HG03521 (cell line): ENCODE results near the gene ADAMTSL3.

ENCODE experiments used
- ATAC-seq: cut with Tn5 transposase; IDR thresholded peaks from one replicate; pipeline ENCODE4 v1.9.1; 2021; ENCODE audit warnings: mild to moderate bottlenecking, moderate library complexity; ENCODE audit not compliant: unreplicated experiment

ADAMTSL3 gene, protein sequence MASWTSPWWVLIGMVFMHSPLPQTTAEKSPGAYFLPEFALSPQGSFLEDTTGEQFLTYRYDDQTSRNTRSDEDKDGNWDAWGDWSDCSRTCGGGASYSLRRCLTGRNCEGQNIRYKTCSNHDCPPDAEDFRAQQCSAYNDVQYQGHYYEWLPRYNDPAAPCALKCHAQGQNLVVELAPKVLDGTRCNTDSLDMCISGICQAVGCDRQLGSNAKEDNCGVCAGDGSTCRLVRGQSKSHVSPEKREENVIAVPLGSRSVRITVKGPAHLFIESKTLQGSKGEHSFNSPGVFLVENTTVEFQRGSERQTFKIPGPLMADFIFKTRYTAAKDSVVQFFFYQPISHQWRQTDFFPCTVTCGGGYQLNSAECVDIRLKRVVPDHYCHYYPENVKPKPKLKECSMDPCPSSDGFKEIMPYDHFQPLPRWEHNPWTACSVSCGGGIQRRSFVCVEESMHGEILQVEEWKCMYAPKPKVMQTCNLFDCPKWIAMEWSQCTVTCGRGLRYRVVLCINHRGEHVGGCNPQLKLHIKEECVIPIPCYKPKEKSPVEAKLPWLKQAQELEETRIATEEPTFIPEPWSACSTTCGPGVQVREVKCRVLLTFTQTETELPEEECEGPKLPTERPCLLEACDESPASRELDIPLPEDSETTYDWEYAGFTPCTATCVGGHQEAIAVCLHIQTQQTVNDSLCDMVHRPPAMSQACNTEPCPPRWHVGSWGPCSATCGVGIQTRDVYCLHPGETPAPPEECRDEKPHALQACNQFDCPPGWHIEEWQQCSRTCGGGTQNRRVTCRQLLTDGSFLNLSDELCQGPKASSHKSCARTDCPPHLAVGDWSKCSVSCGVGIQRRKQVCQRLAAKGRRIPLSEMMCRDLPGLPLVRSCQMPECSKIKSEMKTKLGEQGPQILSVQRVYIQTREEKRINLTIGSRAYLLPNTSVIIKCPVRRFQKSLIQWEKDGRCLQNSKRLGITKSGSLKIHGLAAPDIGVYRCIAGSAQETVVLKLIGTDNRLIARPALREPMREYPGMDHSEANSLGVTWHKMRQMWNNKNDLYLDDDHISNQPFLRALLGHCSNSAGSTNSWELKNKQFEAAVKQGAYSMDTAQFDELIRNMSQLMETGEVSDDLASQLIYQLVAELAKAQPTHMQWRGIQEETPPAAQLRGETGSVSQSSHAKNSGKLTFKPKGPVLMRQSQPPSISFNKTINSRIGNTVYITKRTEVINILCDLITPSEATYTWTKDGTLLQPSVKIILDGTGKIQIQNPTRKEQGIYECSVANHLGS (N-terminal part only)

DNA sequence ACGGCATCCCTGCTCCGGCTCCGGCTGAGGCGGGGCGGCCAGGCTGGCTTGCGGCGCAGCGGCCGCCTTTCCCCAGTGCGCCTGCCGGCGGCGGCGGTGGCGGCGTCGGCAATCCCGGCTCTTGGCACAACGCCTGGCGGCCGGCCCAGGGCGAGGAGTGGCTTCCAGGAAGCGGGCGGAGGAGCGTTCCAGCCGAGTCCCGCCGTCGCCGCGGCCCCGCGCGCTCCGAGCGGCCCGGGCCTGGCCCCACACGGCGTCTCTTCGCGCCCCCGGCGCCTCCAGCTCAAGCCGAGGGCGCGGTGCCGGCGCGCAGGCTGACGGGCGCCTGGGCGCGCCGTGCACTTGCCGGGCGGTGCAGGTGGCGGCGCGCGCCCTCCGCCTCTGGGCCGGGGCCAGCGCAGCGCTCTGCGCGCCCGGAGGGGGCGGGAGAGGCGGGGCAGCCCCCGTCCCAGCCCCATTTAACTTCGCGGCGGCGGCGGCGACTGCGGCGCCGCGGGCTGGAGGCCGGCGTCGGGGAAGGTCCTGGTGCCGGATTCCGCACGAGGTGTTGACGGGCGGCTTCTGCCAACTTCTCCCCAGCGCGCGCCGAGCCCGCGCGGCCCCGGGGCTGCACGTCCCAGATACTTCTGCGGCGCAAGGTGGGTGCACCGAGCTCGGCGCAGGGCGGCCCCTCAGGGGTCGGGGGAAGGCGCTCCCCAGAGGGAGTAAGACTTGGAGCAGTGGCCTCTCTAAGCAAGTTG is at the start of gene ADAMTSL3:
Gene ADAMTSL3 (plus strand): TSS at position 485 of the 740 bp plus-strand sequence. CDS start 1,639 bp downstream, outside the sequence.
- ATAC-seq: no peak

DNA sequence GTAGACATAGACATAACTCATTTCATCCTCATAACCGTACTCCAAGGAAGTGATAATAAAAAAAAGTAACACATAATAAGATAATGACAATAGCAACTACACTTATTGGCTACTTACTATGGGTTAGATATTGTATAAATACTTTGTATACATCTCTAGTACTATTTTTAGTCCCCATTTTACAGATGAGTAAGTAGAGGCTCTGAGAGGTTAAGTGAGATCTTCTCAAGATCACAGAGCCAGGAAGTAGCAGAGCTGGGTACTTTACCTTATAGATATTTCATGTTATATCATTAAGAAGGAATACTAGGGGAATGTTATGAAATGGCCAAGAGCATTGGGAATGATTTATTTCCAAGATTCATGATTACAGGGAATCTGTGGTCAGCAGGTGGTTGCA is 49.4 kb upstream of the ADAMTSL3 start:
- ATAC-seq: no peak

DNA sequence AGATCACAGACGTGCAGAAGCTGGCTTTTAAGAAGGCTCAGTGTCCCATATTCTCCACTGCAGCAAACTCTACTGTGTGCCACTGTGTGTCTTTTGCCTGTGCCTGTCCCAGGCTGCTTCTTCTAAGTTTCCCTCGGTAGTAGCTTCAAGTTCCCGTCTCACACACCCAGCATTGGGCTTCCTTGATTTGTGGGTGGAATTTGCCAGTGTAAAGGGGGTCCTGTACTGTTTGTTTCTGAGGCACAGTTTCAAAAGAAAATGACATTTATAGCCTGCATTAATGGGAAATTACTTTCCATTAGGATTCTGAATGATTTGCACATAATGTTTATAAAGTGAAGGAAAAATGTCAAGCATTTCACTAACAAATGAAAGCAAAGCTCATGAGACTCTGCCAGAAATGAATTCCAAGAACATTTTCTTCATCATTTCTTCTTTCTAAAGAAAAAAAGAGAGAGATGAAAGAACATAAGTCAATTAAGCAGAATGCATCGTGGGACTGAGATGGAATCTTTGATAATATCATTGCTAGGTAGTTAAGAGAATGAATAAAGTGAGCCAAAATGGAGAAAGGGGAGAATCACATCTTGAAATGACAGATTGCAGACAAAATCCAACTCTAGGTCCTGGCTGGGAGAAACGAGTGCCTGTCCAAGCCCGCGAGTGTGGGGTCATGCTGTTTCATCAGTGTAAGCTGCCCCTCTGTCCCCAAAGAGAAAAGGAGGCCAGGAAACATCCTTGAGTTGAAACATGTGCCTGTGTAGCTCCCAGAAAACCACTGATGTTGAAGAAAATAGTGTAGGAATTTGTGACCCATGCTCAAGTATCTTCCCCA is 48.6 kb upstream of the ADAMTSL3 start:
- ATAC-seq: no peak

DNA sequence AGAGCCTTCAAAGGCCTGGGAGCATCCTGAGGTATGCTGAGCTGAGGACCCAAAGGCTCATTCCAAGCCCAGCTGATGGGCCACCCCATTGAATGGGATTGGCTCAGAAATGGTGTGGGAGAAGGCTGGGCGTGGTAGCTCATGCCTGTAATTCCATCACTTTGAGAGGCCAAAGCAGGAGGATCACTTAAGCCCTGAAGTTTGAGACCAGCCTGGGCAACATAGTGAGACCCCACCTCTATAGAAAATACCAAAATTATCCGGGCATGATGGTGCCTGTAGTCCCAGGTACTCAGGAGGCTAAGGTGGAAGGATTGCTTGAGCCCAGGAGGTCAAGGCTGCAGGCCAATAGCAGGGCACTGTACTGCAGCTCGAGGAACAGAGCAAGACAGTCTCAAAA is 43.8 kb upstream of the ADAMTSL3 start:
- no peak for ATAC-seq

DNA sequence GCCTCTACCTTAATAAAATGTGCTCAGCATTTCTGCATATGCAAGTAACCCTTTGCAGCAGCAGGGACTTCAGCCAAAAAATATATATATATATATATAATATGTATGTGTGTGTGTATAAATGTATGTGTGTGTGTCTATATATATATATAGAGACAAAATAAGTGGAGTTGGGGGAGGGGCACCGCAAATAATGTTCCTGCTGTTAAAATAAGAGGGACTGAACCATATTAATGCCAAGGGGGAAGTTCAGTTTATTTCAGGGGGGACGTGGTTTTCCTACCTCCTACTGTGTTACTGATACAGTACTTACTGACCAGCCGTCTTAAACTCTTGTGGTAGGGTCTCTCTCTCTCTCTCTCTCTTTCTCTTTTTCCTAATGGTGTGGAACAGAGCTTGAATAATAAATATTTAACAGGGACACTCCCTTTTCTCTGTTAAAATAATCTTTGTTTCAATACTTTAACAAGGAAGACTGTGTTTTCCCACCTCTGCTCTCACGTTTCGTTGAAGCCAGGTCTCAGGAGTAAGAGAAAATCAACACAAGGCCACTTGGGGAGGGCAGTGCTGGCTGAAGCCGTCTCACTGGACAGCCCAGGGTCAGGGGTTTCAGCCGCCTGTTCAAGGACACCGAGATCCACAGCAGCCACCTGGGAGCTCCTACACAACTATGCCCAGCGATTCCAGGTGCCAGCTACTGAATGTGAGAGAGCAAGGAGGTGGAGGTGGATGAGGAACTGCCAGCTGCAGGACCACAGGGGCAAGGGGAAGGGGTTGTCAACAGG is 42.8 kb upstream of the ADAMTSL3 start:
- ATAC-seq: no peak

DNA sequence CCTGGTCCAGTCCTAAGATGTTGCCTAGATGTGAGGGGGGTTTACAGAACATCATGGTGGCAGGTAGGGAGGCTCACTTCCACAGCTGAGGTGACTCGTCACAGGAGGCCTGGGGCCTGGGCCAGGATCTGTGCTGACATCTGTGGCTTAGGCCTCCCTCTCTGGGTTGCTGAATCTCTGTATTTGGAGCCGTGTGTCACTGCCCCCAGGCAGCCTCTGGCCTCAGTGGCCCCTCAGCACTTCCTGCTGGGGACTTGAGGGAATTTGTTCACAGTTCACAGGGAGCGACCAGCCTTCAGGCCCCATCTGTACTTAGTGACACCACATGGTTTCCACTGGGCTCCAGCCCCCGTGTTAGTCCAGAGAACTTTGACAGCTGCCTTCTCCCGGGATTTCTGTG is 41.7 kb upstream of the ADAMTSL3 start:
- ATAC-seq: no peak

DNA sequence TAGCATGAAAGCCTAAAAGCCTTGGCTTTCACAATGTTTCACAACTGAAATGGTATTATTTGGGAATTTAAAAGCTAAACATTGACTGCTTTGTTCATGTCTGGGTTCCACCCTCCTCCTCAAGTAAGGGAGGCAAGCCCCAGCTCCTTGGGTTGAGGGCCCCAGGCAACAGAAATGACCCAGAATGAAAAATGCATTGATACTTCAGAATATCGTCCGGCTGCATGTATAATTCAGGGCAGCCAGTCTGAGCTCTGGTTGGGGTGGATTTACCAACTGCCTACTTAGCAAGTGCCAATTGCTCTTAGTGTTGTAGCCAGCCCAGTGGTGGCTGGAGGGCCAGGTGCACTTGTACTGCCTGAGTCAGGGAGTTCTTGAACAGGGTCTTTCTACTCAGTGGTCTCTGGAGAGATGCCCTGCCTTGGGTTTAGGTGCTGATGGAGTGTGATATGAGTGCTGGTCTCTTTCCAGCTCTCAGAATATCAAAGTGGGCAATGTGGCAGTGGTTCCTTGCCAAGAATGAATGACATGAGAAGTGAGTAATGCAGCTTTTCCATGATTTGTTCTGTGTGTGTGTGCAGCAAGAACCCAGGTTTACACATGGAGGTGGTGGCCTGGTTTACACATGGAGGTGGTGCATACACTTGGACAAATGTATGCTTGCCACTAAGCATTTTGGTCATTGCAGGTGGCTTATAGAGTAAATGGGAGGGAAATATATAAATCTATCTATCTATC is 40.9 kb upstream of the ADAMTSL3 start:
- ATAC-seq: no peak

DNA sequence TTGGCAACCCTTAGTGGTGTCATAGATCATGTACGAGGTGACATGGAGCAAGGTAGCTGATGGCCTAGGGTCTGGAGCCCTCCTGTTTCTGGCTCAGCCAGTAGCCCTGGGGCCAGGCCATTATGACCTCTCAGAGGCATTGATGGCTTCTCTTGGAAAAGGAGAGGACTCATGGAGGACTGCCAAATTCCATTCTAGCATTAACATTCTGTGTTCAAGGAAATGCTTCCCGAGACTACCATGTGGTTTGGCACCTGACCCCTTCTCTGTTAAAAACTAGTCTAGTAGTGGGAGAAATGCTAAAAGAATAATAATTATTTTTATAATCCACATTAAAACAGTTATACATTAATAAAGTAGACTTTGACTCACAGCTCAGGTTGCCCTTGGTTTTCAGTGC is 40.2 kb upstream of the ADAMTSL3 start:
- no peak for ATAC-seq

DNA sequence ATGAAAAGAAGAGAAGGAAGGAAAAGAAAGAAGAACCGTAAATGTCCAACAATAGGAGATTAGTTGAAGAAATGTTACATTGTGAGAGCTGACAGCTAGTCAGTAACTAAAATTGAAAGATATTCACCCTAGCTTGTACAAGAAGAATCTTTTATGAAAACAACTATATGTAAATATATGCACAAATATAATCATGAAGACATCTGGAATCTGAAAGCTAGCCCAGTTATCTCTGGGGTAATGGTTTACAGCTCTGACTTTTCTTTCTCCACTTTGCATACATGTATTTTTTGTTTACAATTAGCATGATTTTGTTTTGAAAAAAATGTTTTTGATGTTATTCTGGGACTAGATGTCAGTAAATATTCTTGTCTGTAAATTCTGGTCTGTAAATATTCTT is 37.1 kb upstream of the ADAMTSL3 start:
- no peak for ATAC-seq

DNA sequence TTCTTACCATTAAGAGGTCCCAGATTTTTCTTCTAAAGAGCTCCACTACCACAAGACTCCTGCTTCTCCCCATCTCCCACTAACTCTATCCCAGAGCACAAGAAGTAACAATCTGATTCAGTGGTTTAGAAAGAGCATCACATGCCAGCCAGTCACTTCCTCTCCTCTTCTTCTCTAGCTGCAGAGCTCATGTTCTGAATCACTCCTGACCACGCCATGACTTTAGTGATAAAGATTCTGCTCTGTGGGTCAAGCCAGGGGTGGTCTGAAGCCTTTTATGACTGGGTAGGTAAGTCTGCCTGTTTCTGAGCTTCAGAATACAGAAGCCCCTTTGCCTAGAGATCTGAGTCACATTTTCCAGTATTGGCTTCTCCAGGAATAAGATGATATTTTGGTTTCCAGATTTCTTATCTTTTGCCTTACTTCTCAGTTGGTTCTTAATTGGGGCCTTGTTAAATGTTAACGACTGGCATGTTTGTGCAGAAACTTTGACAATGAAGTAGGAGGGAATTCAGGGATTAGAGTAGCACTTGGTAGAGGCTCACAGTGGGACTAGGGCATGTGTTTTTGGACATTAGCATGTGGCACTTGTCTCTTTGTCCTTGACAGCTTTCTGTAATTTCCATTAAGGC is 27.6 kb upstream of the ADAMTSL3 start:
- no peak for ATAC-seq

DNA sequence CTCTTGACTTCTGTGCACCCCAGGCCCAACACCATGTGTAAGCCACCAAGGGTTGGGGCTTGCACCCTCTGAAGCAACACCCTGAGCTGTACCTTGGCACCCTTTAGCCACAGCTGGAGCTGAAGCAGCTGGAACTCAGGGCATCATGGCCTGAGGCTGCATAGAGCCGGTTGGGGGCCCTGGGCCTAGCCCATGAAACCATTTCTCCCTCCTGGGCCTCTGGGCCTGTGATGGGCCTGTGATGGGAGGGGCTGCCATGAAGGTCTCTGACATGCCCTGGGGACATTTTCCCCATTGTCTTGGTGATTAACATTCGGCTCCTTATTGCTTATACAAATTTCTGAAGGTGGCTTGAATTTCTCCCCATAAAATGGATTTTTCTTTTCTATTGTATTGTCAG is 22.4 kb upstream of the ADAMTSL3 start:
- no peak for ATAC-seq

DNA sequence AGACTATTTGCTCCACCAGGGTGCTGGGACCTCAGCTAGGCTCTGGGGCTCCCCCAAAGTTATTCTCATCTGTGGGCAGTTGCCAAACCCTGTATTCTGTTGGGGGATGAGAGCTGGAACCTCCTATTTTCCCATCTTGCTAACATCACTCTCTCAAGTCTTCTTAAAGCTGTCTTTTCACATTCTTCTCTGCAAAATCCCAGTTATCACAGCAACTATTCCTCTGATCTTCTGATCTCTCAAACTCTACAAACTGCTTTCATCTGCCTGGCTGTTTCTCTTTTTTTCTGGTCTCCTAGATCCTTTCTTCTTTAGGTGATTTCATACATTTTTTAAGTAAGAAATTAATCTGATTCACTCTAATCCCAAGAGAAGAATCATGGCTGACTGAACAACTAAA is 10.7 kb upstream of the ADAMTSL3 start:
- ATAC-seq: no peak

DNA sequence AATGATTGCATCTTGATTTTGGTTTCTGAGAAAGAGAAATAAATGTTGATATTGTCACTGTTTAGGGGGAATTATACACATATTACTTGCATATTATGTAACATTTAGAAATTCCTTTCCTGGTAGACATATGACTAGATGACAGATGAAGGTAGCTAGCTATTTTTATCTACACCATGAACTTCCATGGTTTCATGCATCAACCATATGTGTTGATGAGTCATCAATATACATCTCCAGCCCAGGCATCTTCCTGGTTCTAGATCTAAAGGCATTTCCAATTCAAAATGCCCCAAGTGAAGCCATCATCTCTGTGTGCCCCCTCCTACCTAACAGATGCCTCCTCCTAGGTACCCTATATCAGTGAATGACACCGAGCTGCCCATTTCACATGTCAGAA is 9.5 kb upstream of the ADAMTSL3 start:
- no peak for ATAC-seq

DNA sequence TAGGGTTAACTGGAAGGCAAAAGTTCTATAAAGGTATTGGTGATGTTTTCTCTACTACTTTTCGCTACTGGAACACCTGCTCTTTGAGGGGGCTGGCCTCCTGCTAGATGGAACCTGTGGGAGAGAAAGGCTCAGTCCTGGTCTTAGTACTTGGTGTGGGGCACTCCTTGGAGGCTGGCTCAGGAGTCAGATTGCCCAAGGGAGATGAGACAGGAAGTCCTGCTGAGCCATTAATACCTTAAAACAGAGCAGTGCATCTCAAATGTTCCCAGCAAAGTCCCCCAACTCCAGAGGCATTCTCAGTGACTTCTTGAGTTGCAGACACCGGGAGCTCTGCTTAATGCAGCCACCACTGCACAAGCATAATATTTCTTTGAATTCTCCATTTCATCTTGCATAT is 3.1 kb upstream of the ADAMTSL3 start:
- no peak for ATAC-seq

DNA sequence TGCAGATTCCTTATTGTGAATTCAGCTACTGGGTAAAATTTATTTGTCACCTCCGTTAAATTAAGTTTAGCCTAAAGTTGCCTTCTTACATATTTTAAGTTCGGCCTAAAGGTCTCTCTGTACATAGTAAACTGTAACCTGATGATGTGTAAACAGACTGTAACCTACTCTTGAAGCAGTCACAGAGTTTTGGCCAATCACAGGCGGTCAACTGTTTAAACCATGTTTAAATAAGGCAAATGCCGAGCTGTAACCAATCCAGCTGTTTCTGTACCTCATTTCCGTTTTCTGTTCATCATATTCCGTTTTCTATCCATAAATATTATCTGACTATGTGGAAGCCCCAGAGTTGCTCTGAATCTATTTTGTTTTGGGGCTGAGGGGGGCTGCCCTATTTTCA is 2.4 kb upstream of the ADAMTSL3 start:
- no peak for ATAC-seq

DNA sequence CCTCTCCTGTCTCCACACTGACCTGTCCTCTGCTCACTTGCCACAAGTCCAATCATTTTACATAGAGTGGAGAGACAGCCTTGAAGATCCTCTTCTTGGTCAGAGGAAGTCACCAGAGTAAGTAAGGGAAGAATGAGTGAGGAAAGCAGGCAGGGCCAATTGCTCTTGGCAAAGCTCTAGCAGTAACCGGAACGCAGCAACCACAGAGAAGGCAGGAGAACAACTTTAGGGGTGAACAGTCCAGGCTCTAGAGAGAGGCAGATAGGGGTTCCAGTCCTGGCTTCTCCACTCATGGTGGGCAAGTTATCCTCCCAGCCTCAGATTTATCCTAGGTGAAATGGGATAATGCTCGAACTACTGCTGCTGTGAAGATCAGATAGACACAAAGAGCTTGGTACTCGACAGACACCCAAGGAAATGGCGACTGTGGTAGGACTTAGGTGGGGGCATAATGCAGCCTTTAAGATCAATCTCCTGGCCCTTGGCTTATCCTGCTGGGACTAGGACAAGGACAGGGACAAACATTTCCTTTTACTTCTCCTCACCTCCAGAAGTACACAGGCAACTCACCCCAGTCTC is 1.2 kb upstream of the ADAMTSL3 start:
- no peak for ATAC-seq

DNA sequence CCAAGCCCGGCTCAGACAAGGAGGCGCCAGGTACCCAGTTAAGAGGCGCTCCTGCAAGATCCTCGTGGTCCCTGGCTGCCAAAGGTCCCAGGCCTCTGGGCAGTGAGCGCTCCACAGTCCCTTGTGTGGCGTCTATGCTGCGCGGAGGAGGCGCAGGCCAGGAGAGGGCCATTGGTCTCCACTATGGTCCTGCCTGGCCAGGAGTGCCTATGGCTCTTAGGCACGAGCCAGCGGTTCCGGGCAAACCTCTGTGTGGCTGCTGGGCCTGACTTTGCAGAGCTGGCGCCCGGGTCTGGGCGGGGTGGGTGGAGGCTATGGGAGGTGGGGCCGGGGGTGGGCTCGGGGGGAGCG is 660 bp upstream of the ADAMTSL3 start:
- no peak for ATAC-seq
